IMR-90 (cell line): ENCODE measurements around the gene ATP5PB. TPM values are rescaled to one million over a fixed set of nuclear protein-coding genes. Genes with fewer than 3 reads are reported as not detected.

ENCODE experiments used
- ATAC-seq: fragments of 200-7000 bp; cut with Tn5 transposase; 2 replicates; pipeline ENCODE4 v1.9.1; 2020; ENCODE audit warnings: low read depth, mild to moderate bottlenecking, moderate library complexity
- BruUV-seq: library from RNA; stranded (reverse); fragments of 400-500 nt; replicated peaks from 2 replicates; lab custom pipeline; 2021; lab: Mats Ljungman, UMichigan
- CTCF ChIA-PET: fragments of 300-600 bp; formaldehyde crosslinking; extraction: SDS; loops from one replicate; lab custom pipeline; 2021; ENCODE audit warnings: antibody characterized with exemption; lab: Yijun Ruan, JAX
- POLR2A ChIA-PET: fragments of 300-600 bp; sonication (Branson Sonifier 250); formaldehyde crosslinking; loops from one replicate; lab custom pipeline; 2022; ENCODE audit warnings: antibody characterized with exemption; ENCODE audit not compliant: unreplicated experiment; lab: Charles Lee
- DNase-seq: peaks from one replicate; pipeline ENCODE4 v3.0.0; 2013
- H2AFZ ChIP-seq: replicated peaks from 2 replicates; pipeline ENCODE3; 2013; ENCODE audit warnings: low read length, mild to moderate bottlenecking; ENCODE audit not compliant: poor library complexity
- H2AK5ac ChIP-seq: 2 replicates; pipeline ENCODE4 v1.6.1; 2013; ENCODE audit warnings: low read depth, low read length, inconsistent platforms
- H2AK9ac ChIP-seq: replicated peaks from 2 replicates; pipeline ENCODE3; 2013; ENCODE audit warnings: mild to moderate bottlenecking, low read depth, low read length, moderate library complexity; ENCODE audit not compliant: poor library complexity
- H2BK120ac ChIP-seq: 2 replicates; pipeline ENCODE4 v1.6.1; 2013; ENCODE audit warnings: low read depth, low read length, inconsistent platforms
- H2BK15ac ChIP-seq: 3 replicates; pipeline ENCODE4 v1.6.1; 2013; ENCODE audit warnings: low read depth, low read length, inconsistent platforms
- H2BK20ac ChIP-seq: 2 replicates; pipeline ENCODE4 v1.6.1; 2013; ENCODE audit warnings: low read depth, mild to moderate bottlenecking, inconsistent platforms, low read length, moderate library complexity
- H2BK5ac ChIP-seq: 2 replicates; pipeline ENCODE4 v1.6.1; 2013; ENCODE audit warnings: mild to moderate bottlenecking, low read depth, low read length, inconsistent platforms; ENCODE audit not compliant: poor library complexity, severe bottlenecking
- H3K14ac ChIP-seq: replicated peaks from 2 replicates; pipeline ENCODE4 v1.6.1; 2013; ENCODE audit warnings: low read depth, low read length, inconsistent platforms
- H3K18ac ChIP-seq: 2 replicates; pipeline ENCODE4 v1.6.1; 2013; ENCODE audit warnings: low read depth, low read length, control low read depth
- H3K23ac ChIP-seq: 2 replicates; pipeline ENCODE4 v1.6.1; 2013; ENCODE audit warnings: low read depth, low read length, inconsistent platforms
- H3K27ac ChIP-seq: 2 replicates; pipeline ENCODE4 v1.5.1; 2013; ENCODE audit warnings: mild to moderate bottlenecking, control low read depth, low read length; ENCODE audit not compliant: insufficient read depth
- H3K27me3 ChIP-seq: 2 replicates; pipeline ENCODE4 v1.6.1; 2013; ENCODE audit warnings: low read length; ENCODE audit not compliant: control insufficient read depth, insufficient read depth
- H3K36me3 ChIP-seq: 2 replicates; pipeline ENCODE4 v1.6.1; 2013; ENCODE audit warnings: low read length, mixed read lengths; ENCODE audit not compliant: control insufficient read depth, insufficient read depth
- H3K4ac ChIP-seq: 2 replicates; pipeline ENCODE4 v1.6.1; 2013; ENCODE audit warnings: low read depth, low read length, inconsistent platforms
- H3K4me1 ChIP-seq: 2 replicates; pipeline ENCODE4 v1.6.1; 2013; ENCODE audit warnings: low read length, mixed read lengths; ENCODE audit not compliant: control insufficient read depth, insufficient read depth
- H3K4me2 ChIP-seq: 2 replicates; pipeline ENCODE4 v1.6.1; 2013; ENCODE audit warnings: low read depth, mild to moderate bottlenecking, control low read depth, low read length, moderate library complexity
- H3K4me3 ChIP-seq: 2 replicates; pipeline ENCODE4 v1.5.1; 2013; ENCODE audit warnings: low read depth, mild to moderate bottlenecking, control low read depth, low read length, moderate library complexity; ENCODE audit not compliant: insufficient read depth
- H3K56ac ChIP-seq: 2 replicates; pipeline ENCODE4 v1.6.1; 2013; ENCODE audit warnings: low read length, inconsistent platforms; ENCODE audit not compliant: insufficient read depth; ENCODE audit errors: extremely low read depth
- H3K79me1 ChIP-seq, 2 experiments: 2 replicates each; pipeline ENCODE4 v1.6.1; 2013; ENCODE audit warnings: low read length in 2 of 2, inconsistent platforms in 1 of 2, low read depth in 1 of 2
- H3K9ac ChIP-seq: 2 replicates; pipeline ENCODE4 v1.6.1; 2013; ENCODE audit warnings: low read depth, low read length, control low read depth
- H3K9me1 ChIP-seq: 2 replicates; pipeline ENCODE4 v1.6.1; 2013; ENCODE audit warnings: low read length, inconsistent platforms; ENCODE audit not compliant: insufficient read depth
- H3K9me3 ChIP-seq: 2 replicates; pipeline ENCODE4 v1.6.1; 2013; ENCODE audit warnings: low read length; ENCODE audit not compliant: control insufficient read depth, insufficient read depth
- H4K20me1 ChIP-seq: 2 replicates; pipeline ENCODE4 v1.6.1; 2013; ENCODE audit warnings: low read length, inconsistent platforms; ENCODE audit not compliant: insufficient read depth
- H4K5ac ChIP-seq: 2 replicates; pipeline ENCODE4 v1.6.1; 2013; ENCODE audit warnings: mild to moderate bottlenecking, low read depth, low read length, control low read depth
- H4K8ac ChIP-seq, 2 experiments: 2 replicates each; pipeline ENCODE4 v1.6.1; 2013; ENCODE audit warnings: low read depth in 2 of 2, low read length in 2 of 2, control low read depth in 1 of 2, inconsistent platforms in 1 of 2
- H4K91ac ChIP-seq: 2 replicates; pipeline ENCODE4 v1.6.1; 2013; ENCODE audit warnings: low read depth, low read length, inconsistent platforms; ENCODE audit not compliant: insufficient read depth
- CHD1 ChIP-seq: IDR thresholded peaks from 2 replicates; pipeline ENCODE4 v1.6.1; 2012; ENCODE audit warnings: low read depth, low read length, improper control_type of control experiment
- ELK1 ChIP-seq: fragments of 150-350 bp; IDR thresholded peaks from 2 replicates; pipeline ENCODE4 v1.6.1; 2016; ENCODE audit warnings: low read depth, mild to moderate bottlenecking, low read length, moderate library complexity, borderline replicate concordance
- MAZ ChIP-seq: IDR thresholded peaks from 2 replicates; pipeline ENCODE4 v1.6.1; 2012; ENCODE audit warnings: low read depth, mild to moderate bottlenecking, low read length, improper control_type of control experiment, moderate library complexity, borderline replicate concordance
- RAD21 ChIP-seq: IDR thresholded peaks from 2 replicates; pipeline ENCODE4 v1.6.1; 2012; ENCODE audit warnings: low read length, improper control_type of control experiment
- RCOR1 ChIP-seq: IDR thresholded peaks from 2 replicates; pipeline ENCODE4 v1.6.1; 2012; ENCODE audit warnings: mild to moderate bottlenecking, low read length, improper control_type of control experiment; ENCODE audit not compliant: insufficient replicate concordance
- RFX5 ChIP-seq: IDR thresholded peaks from 2 replicates; pipeline ENCODE4 v1.8.0; 2012; ENCODE audit warnings: low read depth, mild to moderate bottlenecking, low read length, moderate library complexity
- SMC3 ChIP-seq: fragments of 150-350 bp; IDR thresholded peaks from 2 replicates; pipeline ENCODE4 v1.6.1; 2016; ENCODE audit warnings: low read depth, mild to moderate bottlenecking, antibody characterized with exemption, low read length, moderate library complexity
- USF2 ChIP-seq: fragments of 150-350 bp; IDR thresholded peaks from 2 replicates; pipeline ENCODE4 v1.6.1; 2017; ENCODE audit warnings: mild to moderate bottlenecking, antibody characterized with exemption, low read length, low read depth
- WGBS, 2 experiments: methylation state at CpG; one replicate each; pipeline versions ENCODE4 v1.1.5 to v1.1.7; 2013; ENCODE audit warnings: missing lambda C conversion rate in 2 of 2; ENCODE audit not compliant: insufficient read length in 1 of 2; ENCODE audit errors: extremely low coverage in 2 of 2; 5-methylcytosine and 5-hydroxymethylcytosine counted together
- dilution Hi-C: fragments of 300-500 bp; cut with HindIII; formaldehyde crosslinking; loops from one replicate; pipeline ENCODE4 v1.14.3; 2018; ENCODE audit warnings: low sequenced_read_pairs; ENCODE audit not compliant: unreplicated experiment
- in situ Hi-C: fragments of 300-500 bp; cut with MboI; formaldehyde crosslinking; loops from 3 replicates; pipeline ENCODE4 v1.14.3; 2019; ENCODE audit warnings: low sequenced_read_pairs, inconsistent platforms, mixed read lengths
- intact Hi-C: fragments of 100-400 bp; cut with micrococcal nuclease; formaldehyde crosslinking; loops from 2 replicates; pipeline ENCODE4 v1.10.0; 2022
- polyA plus RNA-seq, 3 experiments: library from polyadenylated mRNA; depleted of rRNA; stranded (reverse); fragments of >200 nt; gene quantifications; 2 replicates each; pipeline ENCODE4 v1.2.3, GENCODE V29; 2012; ENCODE audit warnings: low replicate concordance in 1 of 3
- total RNA-seq: library from RNA; depleted of rRNA; stranded (reverse); fragments of >200 nt; gene quantifications from 2 replicates; pipeline ENCODE4 v1.2.3, GENCODE V29; 2012
- TF ChIP-seq, protein P1 (sequence below): conservative IDR thresholded peaks from 2 replicates; pipeline ENCODE4 v1.5.1; 2012; ENCODE audit warnings: mild to moderate bottlenecking, low read depth, low read length, improper control_type of control experiment

ATP5PB gene
- total and polyA plus RNA-seq, 2 of the 4 experiments (the other 2 are of a cell fraction) = 234 to 301 TPM

DNA sequence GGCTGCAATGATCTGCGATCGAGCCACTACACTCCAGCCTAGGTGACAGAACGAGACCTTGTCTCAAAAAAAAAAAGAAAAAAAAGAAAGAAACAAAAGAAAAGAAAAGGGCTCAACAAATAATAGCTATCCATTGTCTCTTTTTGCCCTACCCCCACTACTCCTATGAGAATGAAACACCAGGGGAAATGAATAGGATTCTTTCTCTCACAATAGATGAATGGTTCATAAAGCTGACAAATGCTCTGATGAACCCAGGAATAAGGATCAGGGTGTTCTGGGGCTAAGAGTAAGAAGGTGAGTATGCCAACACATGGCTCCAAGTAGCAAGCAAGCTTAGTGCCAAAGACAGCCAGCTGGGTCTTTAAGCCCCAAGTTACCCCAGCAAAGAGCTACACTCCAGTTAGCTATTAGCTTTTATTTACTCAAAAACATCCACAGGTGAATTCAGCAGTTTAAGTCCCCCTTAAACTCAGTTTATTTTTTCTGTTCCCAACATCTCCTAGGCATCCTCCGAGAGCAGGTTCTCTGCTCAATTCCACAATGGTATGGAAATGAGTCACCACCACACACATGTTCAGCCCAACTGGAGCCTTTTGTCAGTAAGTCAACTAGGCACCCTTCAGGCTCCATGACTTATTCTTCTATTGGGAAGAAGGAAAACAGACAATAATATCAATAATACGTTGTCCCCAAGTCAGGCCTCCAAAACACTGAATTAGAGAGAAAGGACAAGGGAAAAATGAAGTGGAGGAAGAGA lies 49.9 kb downstream of the ATP5PB start:
- Histone ChIP-seq H3K4me1 (no peaks in the 10 kb centered on the region), H3K9me3 (peaks cover 2% of the 10 kb centered on the region; the same call in 1 of the 2 replicates), H4K8ac (no peak overlapping the region), H3K27ac (no peak overlapping the region), H3K56ac (no peak overlapping the region), H2BK15ac (no peak overlapping the region), H2BK120ac (no peak overlapping the region), H3K18ac (no peak overlapping the region), H3K79me1 (no peaks in the 10 kb centered on the region), H3K4ac (no peak overlapping the region), H2AK5ac (no peak overlapping the region), H3K36me3 (no peaks in the 10 kb centered on the region), H3K4me2 (no peak overlapping the region), H4K20me1 (no peaks in the 10 kb centered on the region), H3K23ac (no peak overlapping the region), H2AK9ac (no peak overlapping the region), H2AFZ (no peak overlapping the region), H3K9ac (no peak overlapping the region), H2BK5ac (no peak overlapping the region), H3K4me3 (no peak overlapping the region), H3K9me1 (no peaks in the 10 kb centered on the region), H4K5ac (no peak overlapping the region), H3K14ac (no peak overlapping the region), H4K91ac (no peak overlapping the region), H2BK20ac (no peak overlapping the region), H3K27me3 (peaks cover 29% of the 10 kb centered on the region)
- in situ Hi-C loops (loop anchor here (25.0 kb wide), 1 partner anchor 863 kb away; no protein-coding TSS in a partner anchor), dilution Hi-C loops (no loop called here), intact Hi-C loops (no loop called here)
- no TSS peak for BruUV-seq
- WGBS, 2 experiments = 70% methylated on average over 2 of the region's 5 CpGs; no CpG with 5 or more reads in 1 of the 2 experiments
- no peak for DNase-seq
- no peak for ATAC-seq
- CTCF ChIA-PET = interaction anchor here (0.8 to 2.0 kb wide), 2 partner anchors 9 to 17 kb away, joined by 4 to 12 read pairs; no protein-coding TSS in a partner anchor
- TF ChIP-seq ELK1 (no peak), USF2 (no peak), RCOR1 (no peak), RFX5 (no peak), SMC3 (no peak), MAZ (no peak), RAD21 (no peak), CHD1 (no peak)
- TF ChIP-seq, protein P1, sequence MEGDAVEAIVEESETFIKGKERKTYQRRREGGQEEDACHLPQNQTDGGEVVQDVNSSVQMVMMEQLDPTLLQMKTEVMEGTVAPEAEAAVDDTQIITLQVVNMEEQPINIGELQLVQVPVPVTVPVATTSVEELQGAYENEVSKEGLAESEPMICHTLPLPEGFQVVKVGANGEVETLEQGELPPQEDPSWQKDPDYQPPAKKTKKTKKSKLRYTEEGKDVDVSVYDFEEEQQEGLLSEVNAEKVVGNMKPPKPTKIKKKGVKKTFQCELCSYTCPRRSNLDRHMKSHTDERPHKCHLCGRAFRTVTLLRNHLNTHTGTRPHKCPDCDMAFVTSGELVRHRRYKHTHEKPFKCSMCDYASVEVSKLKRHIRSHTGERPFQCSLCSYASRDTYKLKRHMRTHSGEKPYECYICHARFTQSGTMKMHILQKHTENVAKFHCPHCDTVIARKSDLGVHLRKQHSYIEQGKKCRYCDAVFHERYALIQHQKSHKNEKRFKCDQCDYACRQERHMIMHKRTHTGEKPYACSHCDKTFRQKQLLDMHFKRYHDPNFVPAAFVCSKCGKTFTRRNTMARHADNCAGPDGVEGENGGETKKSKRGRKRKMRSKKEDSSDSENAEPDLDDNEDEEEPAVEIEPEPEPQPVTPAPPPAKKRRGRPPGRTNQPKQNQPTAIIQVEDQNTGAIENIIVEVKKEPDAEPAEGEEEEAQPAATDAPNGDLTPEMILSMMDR = no peak
- POLR2A ChIA-PET = no interaction called here
